GM12801 (cell line): Measurements from ENCODE around the gene ANKRD28.

Experiments
- CTCF ChIP-seq: IDR thresholded peaks from one replicate; pipeline ENCODE4 v1.5.1; 2011; ENCODE audit warnings: control low read depth; ENCODE audit not compliant: insufficient read length; ENCODE audit errors: extremely low read depth

Gene ANKRD28

DNA sequence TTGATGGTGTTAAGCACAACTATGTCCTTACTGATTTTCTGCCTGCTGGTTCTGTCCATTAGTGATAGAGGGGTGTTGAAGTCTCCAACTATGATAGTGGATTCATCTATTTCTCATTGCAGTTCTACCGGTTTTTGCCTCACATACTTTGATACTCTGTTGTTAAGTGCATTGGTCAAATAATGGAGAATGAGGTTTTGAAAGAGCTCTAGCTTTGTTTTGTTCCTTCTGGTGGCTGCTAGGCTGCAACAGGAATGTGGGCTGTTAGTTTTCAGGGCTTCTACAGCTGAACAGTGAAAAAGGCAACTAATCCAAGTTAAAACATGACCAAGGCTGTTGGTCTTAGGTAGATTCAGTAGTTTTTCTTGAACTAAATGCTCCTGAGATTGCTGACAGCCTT is 133.6 kb downstream of the ANKRD28 start:
- TF ChIP-seq CTCF = no peak

DNA sequence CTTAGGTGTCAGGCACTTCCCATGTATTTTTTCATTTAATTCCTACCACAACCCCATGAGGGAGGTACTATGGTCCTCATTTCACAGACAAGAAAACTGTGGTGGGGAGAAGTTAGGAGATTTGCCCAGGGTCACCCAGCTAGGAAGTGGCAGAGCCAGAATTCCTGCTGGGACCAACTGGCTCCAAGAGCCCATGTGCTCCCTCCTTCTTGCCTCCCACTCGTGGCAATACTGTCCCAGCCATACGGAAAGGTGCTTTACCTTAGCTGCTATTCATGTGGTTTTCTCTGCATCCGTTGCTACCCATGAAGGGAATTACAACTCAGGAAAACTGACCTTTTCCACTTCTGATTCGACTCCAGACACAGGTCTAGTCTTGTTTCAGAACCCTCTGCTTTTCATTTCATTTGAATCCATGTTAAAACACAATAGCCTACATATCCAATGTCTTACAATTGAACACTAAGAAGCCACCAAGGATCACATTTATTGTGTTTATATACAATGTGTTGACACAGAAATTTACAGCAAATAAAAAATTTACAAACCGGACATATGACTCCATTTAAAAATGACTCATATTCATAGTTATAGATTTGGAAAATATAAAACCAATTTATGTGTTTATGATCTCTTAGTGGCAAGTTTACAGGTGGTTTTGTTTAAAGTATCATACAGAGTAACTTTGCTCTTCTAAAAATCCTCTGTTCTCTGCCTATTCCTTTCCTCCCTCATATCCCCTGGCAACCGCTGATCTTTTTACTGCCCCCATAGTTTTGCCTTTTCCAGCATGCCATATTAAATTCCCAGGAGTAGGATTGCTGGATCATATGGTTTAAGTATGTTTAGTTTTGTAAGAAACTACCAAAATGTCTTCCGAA is 137.5 kb downstream of the ANKRD28 start:
- no peak for TF ChIP-seq CTCF

GRCh38 chr3:15659254-15659975 is 138.4 kb downstream of the ANKRD28 start:
- TF ChIP-seq CTCF = no peak

- TF ChIP-seq CTCF = no peak
Measured at GRCh38 chr3:15657016-15657415, 140.8 kb downstream of the ANKRD28 start.

GRCh38 chr3:15656342-15656741 is 141.4 kb downstream of the ANKRD28 start:
- no peak for TF ChIP-seq CTCF

DNA sequence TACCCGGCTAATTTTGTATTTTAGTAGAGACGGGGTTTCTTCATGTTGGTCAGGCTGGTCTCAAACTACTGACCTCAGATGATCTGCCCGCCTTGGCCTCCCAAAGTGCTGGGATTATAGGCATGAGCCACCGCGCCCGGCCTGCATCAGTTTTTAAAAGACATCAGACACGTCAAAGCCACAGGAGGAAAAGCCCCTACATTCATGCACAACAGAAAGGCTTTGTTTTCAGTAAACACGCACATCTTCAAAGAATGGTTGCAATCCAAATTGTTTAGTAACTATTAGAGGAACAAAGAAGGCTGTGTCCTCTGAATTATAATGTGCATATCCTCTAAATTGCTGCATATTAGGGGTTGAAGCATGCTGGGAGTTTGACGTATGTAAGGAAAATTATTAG is 142.9 kb downstream of the ANKRD28 start:
- TF ChIP-seq CTCF = no peak

DNA sequence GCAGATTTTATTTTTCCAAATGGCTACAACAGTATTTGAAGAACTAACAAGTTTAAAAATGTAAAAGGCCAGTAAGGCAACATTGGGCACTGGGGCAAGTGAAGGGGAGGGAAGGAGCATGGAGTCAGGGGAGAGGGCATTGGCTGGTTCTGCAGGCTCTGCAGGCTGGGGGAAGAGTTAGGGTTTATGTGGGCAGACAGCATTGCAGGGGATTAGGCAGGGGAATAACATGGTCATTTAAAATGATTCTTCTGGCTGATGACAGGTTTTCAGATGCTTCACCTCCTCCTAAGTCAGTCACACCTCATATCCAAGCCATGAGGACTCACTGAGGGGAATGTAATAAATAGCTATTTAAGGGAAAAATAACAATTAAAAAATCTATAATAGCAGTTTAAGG is 143.7 kb downstream of the ANKRD28 start:
- TF ChIP-seq CTCF = no peak
